Neural cell (in vitro differentiated cells): Measurements from ENCODE around the gene HAPSTR1.

Experiments
- EP300 ChIP-seq: fragments of 450-650 bp; conservative IDR thresholded peaks from 2 replicates; pipeline ENCODE4 v1.6.1; 2014; ENCODE audit warnings: antibody characterized with exemption, mild to moderate bottlenecking, moderate library complexity; ENCODE audit not compliant: poor library complexity, severe bottlenecking
- EZH2 ChIP-seq: fragments of 200-600, 300-800 bp; shearing (Covaris generic), sonication (generic); IDR thresholded peaks from 2 replicates; pipeline ENCODE4 v1.6.1; 2014; ENCODE audit warnings: antibody characterized with exemption, low read length, borderline replicate concordance, mild to moderate bottlenecking; ENCODE audit not compliant: insufficient read depth, poor library complexity, severe bottlenecking
- MXI1 ChIP-seq: fragments of 450-650 bp; conservative IDR thresholded peaks from 2 replicates; pipeline ENCODE4 v1.6.1; 2014; ENCODE audit warnings: antibody characterized with exemption, mild to moderate bottlenecking; ENCODE audit not compliant: poor library complexity, severe bottlenecking
- POLR2AphosphoS5 ChIP-seq: IDR thresholded peaks from 2 replicates; pipeline ENCODE4 v1.6.1; 2012
- RAD21 ChIP-seq: fragments of 450-650 bp; conservative IDR thresholded peaks from 2 replicates; pipeline ENCODE4 v1.6.1; 2014; ENCODE audit warnings: antibody characterized with exemption, mild to moderate bottlenecking, moderate library complexity
- SMC3 ChIP-seq: fragments of 450-650 bp; conservative IDR thresholded peaks from 2 replicates; pipeline ENCODE4 v1.6.1; 2014; ENCODE audit warnings: antibody characterized with exemption, mild to moderate bottlenecking, moderate library complexity; ENCODE audit not compliant: poor library complexity
- TF ChIP-seq, protein P1 (sequence below): fragments of 450-650 bp; IDR thresholded peaks from 2 replicates; pipeline ENCODE4 v1.5.1; 2014; ENCODE audit warnings: antibody characterized with exemption, mild to moderate bottlenecking, moderate library complexity; ENCODE audit not compliant: poor library complexity, severe bottlenecking
- TF ChIP-seq, protein P2 (sequence below): IDR thresholded peaks from 2 replicates; pipeline ENCODE4 v1.6.1; 2012; ENCODE audit warnings: borderline replicate concordance

DNA sequence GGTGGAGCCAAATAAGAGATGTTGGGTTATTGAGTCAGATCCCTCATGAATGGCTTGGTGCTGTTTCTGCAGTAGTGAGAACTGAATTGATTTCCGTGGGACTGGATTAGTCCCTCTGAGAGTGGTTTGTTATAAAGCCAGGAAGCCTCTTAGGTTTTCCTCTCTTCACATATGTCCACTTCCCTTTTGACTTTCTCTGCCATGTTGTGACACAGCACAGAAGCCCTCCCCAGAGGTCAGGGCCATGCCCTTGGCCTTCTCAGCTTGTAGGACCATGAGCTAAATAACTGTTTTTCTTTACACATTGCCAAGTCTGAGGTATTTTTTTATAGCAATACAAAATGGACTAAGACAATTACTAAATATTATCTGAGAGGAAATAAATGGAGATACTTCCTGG is 10.3 kb upstream of the HAPSTR1 start:
- TF ChIP-seq, protein P1, sequence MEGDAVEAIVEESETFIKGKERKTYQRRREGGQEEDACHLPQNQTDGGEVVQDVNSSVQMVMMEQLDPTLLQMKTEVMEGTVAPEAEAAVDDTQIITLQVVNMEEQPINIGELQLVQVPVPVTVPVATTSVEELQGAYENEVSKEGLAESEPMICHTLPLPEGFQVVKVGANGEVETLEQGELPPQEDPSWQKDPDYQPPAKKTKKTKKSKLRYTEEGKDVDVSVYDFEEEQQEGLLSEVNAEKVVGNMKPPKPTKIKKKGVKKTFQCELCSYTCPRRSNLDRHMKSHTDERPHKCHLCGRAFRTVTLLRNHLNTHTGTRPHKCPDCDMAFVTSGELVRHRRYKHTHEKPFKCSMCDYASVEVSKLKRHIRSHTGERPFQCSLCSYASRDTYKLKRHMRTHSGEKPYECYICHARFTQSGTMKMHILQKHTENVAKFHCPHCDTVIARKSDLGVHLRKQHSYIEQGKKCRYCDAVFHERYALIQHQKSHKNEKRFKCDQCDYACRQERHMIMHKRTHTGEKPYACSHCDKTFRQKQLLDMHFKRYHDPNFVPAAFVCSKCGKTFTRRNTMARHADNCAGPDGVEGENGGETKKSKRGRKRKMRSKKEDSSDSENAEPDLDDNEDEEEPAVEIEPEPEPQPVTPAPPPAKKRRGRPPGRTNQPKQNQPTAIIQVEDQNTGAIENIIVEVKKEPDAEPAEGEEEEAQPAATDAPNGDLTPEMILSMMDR = no peak
- TF ChIP-seq EZH2 = no peak
- TF ChIP-seq MXI1 = no peak
- TF ChIP-seq, protein P2, sequence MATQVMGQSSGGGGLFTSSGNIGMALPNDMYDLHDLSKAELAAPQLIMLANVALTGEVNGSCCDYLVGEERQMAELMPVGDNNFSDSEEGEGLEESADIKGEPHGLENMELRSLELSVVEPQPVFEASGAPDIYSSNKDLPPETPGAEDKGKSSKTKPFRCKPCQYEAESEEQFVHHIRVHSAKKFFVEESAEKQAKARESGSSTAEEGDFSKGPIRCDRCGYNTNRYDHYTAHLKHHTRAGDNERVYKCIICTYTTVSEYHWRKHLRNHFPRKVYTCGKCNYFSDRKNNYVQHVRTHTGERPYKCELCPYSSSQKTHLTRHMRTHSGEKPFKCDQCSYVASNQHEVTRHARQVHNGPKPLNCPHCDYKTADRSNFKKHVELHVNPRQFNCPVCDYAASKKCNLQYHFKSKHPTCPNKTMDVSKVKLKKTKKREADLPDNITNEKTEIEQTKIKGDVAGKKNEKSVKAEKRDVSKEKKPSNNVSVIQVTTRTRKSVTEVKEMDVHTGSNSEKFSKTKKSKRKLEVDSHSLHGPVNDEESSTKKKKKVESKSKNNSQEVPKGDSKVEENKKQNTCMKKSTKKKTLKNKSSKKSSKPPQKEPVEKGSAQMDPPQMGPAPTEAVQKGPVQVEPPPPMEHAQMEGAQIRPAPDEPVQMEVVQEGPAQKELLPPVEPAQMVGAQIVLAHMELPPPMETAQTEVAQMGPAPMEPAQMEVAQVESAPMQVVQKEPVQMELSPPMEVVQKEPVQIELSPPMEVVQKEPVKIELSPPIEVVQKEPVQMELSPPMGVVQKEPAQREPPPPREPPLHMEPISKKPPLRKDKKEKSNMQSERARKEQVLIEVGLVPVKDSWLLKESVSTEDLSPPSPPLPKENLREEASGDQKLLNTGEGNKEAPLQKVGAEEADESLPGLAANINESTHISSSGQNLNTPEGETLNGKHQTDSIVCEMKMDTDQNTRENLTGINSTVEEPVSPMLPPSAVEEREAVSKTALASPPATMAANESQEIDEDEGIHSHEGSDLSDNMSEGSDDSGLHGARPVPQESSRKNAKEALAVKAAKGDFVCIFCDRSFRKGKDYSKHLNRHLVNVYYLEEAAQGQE = no peak
- no peak for TF ChIP-seq POLR2AphosphoS5
- TF ChIP-seq SMC3 = no peak
- no peak for TF ChIP-seq EP300
- no peak for TF ChIP-seq RAD21
